ENCODE measurements around the gene SMYD1. TPM values are rescaled to one million over a fixed set of nuclear protein-coding genes. Genes with fewer than 3 reads are reported as not detected.
A peak's percentile ranks its signal among the peaks of the same experiment; 100 is the strongest.
"Not testable (repeated sequence)": the region's sequence is repeated elsewhere in the genome, so short reads cannot be mapped to it uniquely, and the experiment has no call there.

The SMYD1 gene
- total RNA-seq, 2 experiments from 2014 or later = not detected

GRCh38 chr2:88036182-88036581 is 31.4 kb upstream of the SMYD1 start:
- intact Hi-C loops (cut with micrococcal nuclease) = no loop called here
- ChIA-PET CTCF (interaction anchor here (1.6 to 2.6 kb wide), 2 partner anchors 18 to 35 kb away, joined by 6 to 9 read pairs; no protein-coding TSS in a partner anchor), POLR2A (interaction anchor here (1.0 kb wide), 1 partner anchor 19 kb away, joined by 4 read pairs; no protein-coding TSS in a partner anchor)
- DNase-seq = no peak
- Mint-ChIP-seq H3K27ac (no peak overlapping the region), H3K4me3 (no peak overlapping the region), H3K36me3 (ENCODE audit: low read depth) (peaks cover 40% of the 10 kb centered on the region), H3K27me3 (no peaks in the 10 kb centered on the region), H3K4me1 (ENCODE audit: low read depth) (peaks cover 37% of the 10 kb centered on the region), H3K9me3 (peaks cover 4% of the 10 kb centered on the region)
- ATAC-seq = no peak
- TF ChIP-seq CTCF (IDR thresholded peaks at IDR 0.05) = no peak

- no peak for ATAC-seq
- Mint-ChIP-seq H3K27me3 (no peaks in the 10 kb centered on the region), H3K36me3 (ENCODE audit: low read depth) (peaks cover 40% of the 10 kb centered on the region), H3K27ac (no peak overlapping the region), H3K9me3 (peaks cover 4% of the 10 kb centered on the region), H3K4me1 (ENCODE audit: low read depth) (peaks cover 37% of the 10 kb centered on the region), H3K4me3 (no peak overlapping the region)
- DNase-seq = no peak
- POLR2A ChIA-PET = interaction anchor here (1.0 to 1.6 kb wide), 2 partner anchors 20 kb away, joined by 4 to 12 read pairs; partner anchors contain the start of gene RNU2-63P
- CTCF ChIA-PET = interaction anchor here (0.6 to 2.6 kb wide), 3 partner anchors 11 to 35 kb away, joined by 3 to 9 read pairs (median 6); no protein-coding TSS in a partner anchor
- intact Hi-C loops (cut with micrococcal nuclease) = no loop called here
- TF ChIP-seq CTCF (IDR thresholded peaks at IDR 0.05) = no peak
Observed at GRCh38 chr2:88036606-88037005, 31.0 kb upstream of the SMYD1 start.

- Mint-ChIP-seq H3K27me3 (no peaks in the 10 kb centered on the region), H3K36me3 (ENCODE audit: low read depth) (peaks cover 37% of the 10 kb centered on the region), H3K9me3 (peaks cover 4% of the 10 kb centered on the region), H3K4me1 (ENCODE audit: low read depth) (peaks cover 42% of the 10 kb centered on the region), H3K4me3 (no peak overlapping the region), H3K27ac (peak overlapping the region; percentile 65)
- ATAC-seq = peak; percentile 84
- intact Hi-C loops (cut with micrococcal nuclease) = no loop called here
- DNase-seq = no peak
- ChIA-PET POLR2A (interaction anchor here (0.6 to 1.6 kb wide), 3 partner anchors 11 to 23 kb away, joined by 3 to 12 read pairs (median 3); partner anchors contain the start of gene RNU2-63P), CTCF (interaction anchor here (1.6 to 7.0 kb wide), 3 partner anchors 18 to 37 kb away, joined by 3 to 33 read pairs (median 9); no protein-coding TSS in a partner anchor)
- no peak for TF ChIP-seq CTCF (IDR thresholded peaks at IDR 0.05)
Observed at GRCh38 chr2:88038263-88039105, 29.1 kb upstream of the SMYD1 start.

DNA sequence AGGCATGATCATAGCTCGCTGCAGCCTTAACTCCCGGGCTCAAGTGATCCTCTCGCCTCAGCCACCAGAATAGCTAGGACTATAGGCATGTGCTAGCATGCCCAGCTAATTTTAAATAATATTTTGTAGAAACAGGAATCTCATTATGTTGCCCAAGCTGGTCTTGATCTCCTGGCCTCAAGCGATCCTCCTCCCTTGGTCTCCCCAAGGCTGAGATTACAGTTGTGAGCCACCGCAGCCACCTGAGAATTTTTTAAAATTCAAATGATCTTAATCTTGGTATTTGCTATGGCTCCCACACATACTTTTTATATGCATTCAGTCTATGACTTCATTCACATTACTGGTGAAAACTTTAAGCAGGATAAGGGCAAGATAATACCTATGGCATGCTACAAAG is 25.1 kb upstream of the SMYD1 start:
- Mint-ChIP-seq H3K4me3 (no peak overlapping the region), H3K9me3 (no peaks in the 10 kb centered on the region), H3K4me1 (ENCODE audit: low read depth) (peaks cover 49% of the 10 kb centered on the region), H3K27ac (no peak overlapping the region), H3K27me3 (no peaks in the 10 kb centered on the region), H3K36me3 (ENCODE audit: low read depth) (peaks cover 28% of the 10 kb centered on the region)
- ChIA-PET CTCF (interaction anchor here (7.0 kb wide), 1 partner anchor 18 kb away, joined by 33 read pairs; no protein-coding TSS in a partner anchor), POLR2A (no interaction called here)
- no peak for TF ChIP-seq CTCF (IDR thresholded peaks at IDR 0.05)
- ATAC-seq (no peak), DNase-seq (no peak)
- intact Hi-C loops (cut with micrococcal nuclease) = no loop called here

DNA sequence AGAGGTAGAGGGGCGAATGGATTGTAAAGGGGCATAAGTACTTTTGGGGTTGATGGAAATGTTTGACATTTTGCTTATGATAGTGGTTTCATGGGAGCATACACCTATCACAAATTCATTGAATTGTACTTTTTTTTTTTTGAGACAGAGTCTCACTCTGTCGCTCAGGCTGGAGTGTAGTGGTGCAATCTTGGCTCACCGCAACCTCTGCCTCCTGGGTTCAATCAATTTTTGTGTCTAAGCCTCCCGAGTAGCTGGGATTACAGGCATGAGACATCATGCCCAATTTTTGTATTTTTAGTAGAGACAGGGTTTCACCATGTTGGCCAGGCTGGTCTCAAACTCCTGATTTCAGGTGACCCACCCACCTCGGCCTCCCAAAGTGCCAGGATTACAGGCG is 22.1 kb upstream of the SMYD1 start:
- POLR2A ChIA-PET = interaction anchor here (1.8 kb wide), 1 partner anchor 29 kb away, joined by 10 read pairs; the partner anchor contains the start of gene RNU2-63P
- Mint-ChIP-seq H3K36me3 (ENCODE audit: low read depth) (peaks cover 37% of the 10 kb centered on the region), H3K4me1 (ENCODE audit: low read depth) (peaks cover 49% of the 10 kb centered on the region)
- intact Hi-C loops (cut with micrococcal nuclease); H3K27me3 Mint-ChIP-seq; DNase-seq; H3K4me3 Mint-ChIP-seq; ATAC-seq; H3K27ac Mint-ChIP-seq; H3K9me3 Mint-ChIP-seq: not testable (repeated sequence)
- CTCF ChIA-PET = interaction anchor here (6.9 kb wide), 1 partner anchor 15 kb away, joined by 52 read pairs; no protein-coding TSS in a partner anchor

Data from activated CD8-positive, alpha-beta T cell treated with anti-CD3 and anti-CD28 coated beads for 36 hours (primary cell).